ENCODE data around the gene EP400. TPM values are rescaled to one million over a fixed set of nuclear protein-coding genes. Genes with fewer than 3 reads are reported as not detected.

The EP400 gene
- polyA plus RNA-seq, 1 donor: 31.9 TPM

DNA sequence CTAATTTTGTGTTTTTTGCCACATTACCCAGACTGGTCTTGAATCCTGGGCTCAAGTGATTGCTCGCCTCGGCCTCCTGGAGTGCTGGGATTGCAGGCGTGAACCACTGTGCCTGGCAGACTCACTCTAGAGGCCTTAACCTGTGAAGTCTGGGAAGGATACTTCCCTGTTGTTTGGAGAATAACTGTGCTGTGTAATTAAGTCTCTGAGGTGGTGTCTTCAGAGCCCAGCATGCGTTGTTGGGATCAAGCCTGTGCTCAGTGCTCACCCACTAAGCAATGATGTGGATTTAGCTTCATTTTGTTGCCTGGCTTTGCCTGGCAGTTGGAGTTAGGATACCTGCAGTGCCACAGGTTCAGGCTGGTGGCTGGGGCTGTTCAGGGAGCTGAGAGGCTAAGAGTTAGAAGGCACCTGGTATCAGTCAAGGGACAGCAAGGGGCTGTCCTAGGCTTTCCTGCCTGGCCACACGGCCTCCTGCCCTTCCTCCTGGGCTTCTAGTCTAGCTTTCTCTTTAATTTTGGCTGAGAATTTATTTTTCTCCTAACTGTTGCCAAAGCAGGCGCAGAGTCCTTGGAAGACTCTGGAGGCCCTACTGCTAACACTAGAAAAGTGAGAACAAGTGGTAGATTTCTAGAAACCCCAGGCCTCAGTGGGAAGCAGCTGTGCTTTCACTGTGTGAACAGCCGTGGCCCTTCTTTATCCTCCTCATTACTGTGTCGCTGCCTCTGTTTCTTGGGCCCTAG is 38.5 kb downstream of the EP400 start:
- peaks cover 84% of the 10 kb centered on the region for H3K36me3 ChIP-seq (ENCODE audit: control insufficient read depth, insufficient read depth, low read length)
- H3K27me3 ChIP-seq (ENCODE audit: control insufficient read depth, insufficient read depth, low read length): no peaks in the 10 kb centered on the region

DNA sequence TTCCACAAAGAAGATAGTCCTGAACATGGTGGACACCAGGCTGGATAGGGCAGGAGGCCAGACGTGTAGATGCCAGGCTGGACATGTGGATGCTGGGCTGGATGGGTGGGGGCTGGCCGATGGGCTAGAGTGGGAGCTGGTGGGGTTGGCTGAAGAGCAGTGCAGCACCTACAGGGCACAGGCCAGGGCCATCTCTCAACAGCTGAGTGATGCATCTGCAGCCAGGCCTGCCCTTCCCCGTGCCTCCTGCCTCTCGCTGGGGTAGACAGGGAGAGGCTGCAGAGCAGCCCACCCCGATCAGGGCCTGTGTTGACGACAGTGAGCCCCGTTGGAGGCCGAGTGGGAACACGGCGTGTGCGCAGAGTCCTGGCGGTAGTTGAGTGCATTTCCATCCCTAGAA is 39.3 kb downstream of the EP400 start:
- H3K4me1 ChIP-seq (ENCODE audit: control insufficient read depth, insufficient read depth, low read length): no peaks in the 10 kb centered on the region
- H3K27me3 ChIP-seq (ENCODE audit: control insufficient read depth, insufficient read depth, low read length): no peaks in the 10 kb centered on the region
- no peaks in the 10 kb centered on the region for H3K9me3 ChIP-seq (ENCODE audit: control insufficient read depth, low read depth, low read length)
- no peak for DNase-seq
- peaks cover 85% of the 10 kb centered on the region for H3K36me3 ChIP-seq (ENCODE audit: control insufficient read depth, insufficient read depth, low read length)
- no CpG with 5 or more reads among the region's 12 CpGs for WGBS (ENCODE audit: insufficient coverage, low lambda C conversion rate)
- no peak overlapping the region for H3K4me3 ChIP-seq (ENCODE audit: low read length)
- no peak overlapping the region for H3K27ac ChIP-seq (ENCODE audit: low read length)

More for the DNA sequence above, 38.5 kb downstream of the EP400 start:
- Histone ChIP-seq H3K27ac (ENCODE audit: low read length) (no peak overlapping the region), H3K9me3 (ENCODE audit: control insufficient read depth, low read depth, low read length) (no peaks in the 10 kb centered on the region), H3K4me1 (ENCODE audit: control insufficient read depth, insufficient read depth, low read length) (no peaks in the 10 kb centered on the region), H3K4me3 (ENCODE audit: low read length) (no peak overlapping the region)
- DNase-seq: no peak
- WGBS (ENCODE audit: insufficient coverage, low lambda C conversion rate): no CpG with 5 or more reads among the region's 8 CpGs

DNA sequence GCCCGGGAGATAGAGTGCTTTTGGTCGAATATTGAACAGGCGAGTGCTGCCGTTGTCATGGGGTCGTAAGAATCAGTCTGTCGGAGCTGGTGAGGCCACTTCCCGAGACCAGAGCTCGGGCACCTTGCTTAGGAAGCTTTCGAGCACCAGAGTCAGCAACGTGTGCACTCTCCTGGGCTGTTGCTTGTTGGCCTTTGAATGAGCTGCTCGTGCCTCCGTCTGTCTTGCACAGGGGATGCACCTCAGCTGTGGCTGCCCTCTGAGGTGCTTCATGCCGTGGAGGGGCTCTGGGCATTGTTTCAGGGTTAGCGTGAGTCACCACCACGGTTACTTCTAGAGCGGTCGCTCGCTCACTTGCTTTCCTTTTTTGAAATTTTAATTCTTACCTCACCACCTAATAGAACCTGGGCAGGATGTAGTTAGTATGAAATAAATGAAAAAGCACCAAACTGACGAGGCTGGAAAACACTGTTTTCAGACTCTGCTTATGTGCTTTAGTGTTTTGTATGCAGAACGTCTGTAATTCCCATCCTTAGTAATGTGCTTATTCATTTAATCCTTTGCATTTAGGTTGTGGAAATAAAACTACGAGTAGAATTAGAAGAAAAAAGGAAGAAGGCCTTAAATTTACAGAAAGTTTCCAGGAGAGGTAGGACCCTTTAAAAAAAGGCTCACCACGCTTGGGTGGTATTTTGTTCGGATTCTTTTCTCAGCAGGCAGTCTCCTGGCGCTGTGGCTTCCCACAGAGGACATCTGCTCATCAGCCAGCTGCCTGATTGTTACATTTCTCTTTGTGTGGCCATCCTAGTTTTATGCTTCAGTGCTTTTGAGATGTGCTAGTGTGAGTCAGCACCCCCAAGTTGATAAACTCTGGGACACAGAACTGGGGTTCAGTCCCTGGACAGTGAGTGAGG is 40.6 kb downstream of the EP400 start:
- WGBS (ENCODE audit: insufficient coverage, low lambda C conversion rate): 80% methylated on average over 6 of the region's 24 CpGs
- no peak overlapping the region for H3K27ac ChIP-seq (ENCODE audit: low read length)
- H3K27me3 ChIP-seq (ENCODE audit: control insufficient read depth, insufficient read depth, low read length): no peaks in the 10 kb centered on the region
- no peak for DNase-seq
- H3K36me3 ChIP-seq (ENCODE audit: control insufficient read depth, insufficient read depth, low read length): peaks cover 86% of the 10 kb centered on the region
- H3K4me1 ChIP-seq (ENCODE audit: control insufficient read depth, insufficient read depth, low read length): no peaks in the 10 kb centered on the region
- H3K4me3 ChIP-seq (ENCODE audit: low read length): no peak overlapping the region
- H3K9me3 ChIP-seq (ENCODE audit: control insufficient read depth, low read depth, low read length): no peaks in the 10 kb centered on the region

DNA sequence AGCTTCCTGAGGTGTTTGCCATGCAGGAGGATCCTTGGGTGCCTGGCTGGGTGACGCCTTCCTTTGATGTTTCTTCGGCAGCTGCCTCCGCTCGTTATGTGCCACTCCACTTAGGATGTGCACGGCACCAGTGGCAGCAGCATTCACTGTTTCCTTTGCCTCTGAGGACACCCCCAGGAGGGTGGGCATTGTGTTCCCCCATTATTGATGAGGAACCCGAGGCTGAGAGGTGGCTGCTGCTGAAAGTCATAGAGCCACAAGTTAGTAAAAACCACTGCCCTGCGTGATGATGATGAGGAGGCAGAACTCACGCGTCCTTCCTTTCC is 41.2 kb downstream of the EP400 start:
- no CpG with 5 or more reads among the region's 9 CpGs for WGBS (ENCODE audit: insufficient coverage, low lambda C conversion rate)
- Histone ChIP-seq H3K27me3 (ENCODE audit: control insufficient read depth, insufficient read depth, low read length) (no peaks in the 10 kb centered on the region), H3K9me3 (ENCODE audit: control insufficient read depth, low read depth, low read length) (no peaks in the 10 kb centered on the region), H3K4me3 (ENCODE audit: low read length) (no peak overlapping the region), H3K27ac (ENCODE audit: low read length) (no peak overlapping the region), H3K36me3 (ENCODE audit: control insufficient read depth, insufficient read depth, low read length) (peaks cover 84% of the 10 kb centered on the region), H3K4me1 (ENCODE audit: control insufficient read depth, insufficient read depth, low read length) (no peaks in the 10 kb centered on the region)
- DNase-seq: no peak

DNA sequence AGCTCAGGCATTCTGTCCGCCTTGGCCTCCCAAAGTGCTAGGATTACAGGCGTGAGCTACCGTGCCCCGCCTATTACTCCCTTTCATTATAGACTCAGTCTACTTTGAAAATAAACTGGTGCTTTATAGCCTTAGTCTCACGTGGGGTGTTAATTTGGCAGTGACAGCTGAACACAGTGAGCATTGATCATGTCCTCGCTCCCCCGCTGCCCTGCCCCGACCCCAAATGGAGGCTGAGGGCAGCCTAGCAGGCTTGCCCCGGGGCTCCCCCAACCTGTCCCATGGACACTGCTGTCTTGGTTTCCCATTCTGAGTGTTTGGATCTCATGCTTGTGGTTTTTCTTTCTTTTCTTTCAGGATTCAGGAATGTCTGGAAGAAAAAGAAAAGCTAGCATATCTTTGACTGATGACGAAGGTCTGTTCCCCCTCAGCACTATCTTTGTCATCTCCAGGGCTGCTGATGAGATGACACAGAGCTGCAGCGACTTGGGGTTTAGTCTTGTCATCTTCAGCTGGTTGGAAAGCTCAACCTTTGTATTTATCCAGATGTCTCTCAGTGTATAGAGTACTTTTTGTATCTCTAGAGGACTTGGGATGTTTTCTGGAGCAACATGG is 42.2 kb downstream of the EP400 start:
- WGBS (ENCODE audit: insufficient coverage, low lambda C conversion rate): no CpG with 5 or more reads among the region's 11 CpGs
- Histone ChIP-seq H3K36me3 (ENCODE audit: control insufficient read depth, insufficient read depth, low read length) (peaks cover 75% of the 10 kb centered on the region), H3K4me1 (ENCODE audit: control insufficient read depth, insufficient read depth, low read length) (no peaks in the 10 kb centered on the region), H3K9me3 (ENCODE audit: control insufficient read depth, low read depth, low read length) (no peaks in the 10 kb centered on the region), H3K27ac (ENCODE audit: low read length) (no peak overlapping the region), H3K4me3 (ENCODE audit: low read length) (no peak overlapping the region), H3K27me3 (ENCODE audit: control insufficient read depth, insufficient read depth, low read length) (no peaks in the 10 kb centered on the region)
- DNase-seq: no peak

DNA sequence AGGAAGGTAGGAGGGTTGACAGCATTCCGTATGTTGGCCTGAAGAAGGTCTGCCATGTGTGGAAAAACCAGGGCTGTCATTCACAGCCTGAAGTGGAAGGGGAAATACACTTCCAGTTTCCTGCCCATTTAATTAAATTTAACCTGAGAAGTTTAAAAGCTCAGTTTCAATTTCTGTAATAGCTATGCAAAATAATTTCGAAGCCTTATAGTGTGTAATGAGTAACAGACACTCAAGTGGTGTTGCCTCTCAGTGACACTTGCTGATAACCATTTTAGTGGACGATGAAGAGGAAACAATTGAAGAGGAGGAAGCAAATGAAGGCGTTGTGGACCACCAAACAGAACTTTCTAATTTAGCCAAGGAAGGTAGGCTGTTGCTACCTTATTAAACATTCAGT is 44.8 kb downstream of the EP400 start:
- no peaks in the 10 kb centered on the region for H3K9me3 ChIP-seq (ENCODE audit: control insufficient read depth, low read depth, low read length)
- H3K36me3 ChIP-seq (ENCODE audit: control insufficient read depth, insufficient read depth, low read length): peaks cover 53% of the 10 kb centered on the region
- 92% methylated on average over 2 of the region's 4 CpGs for WGBS (ENCODE audit: insufficient coverage, low lambda C conversion rate)
- H3K27ac ChIP-seq (ENCODE audit: low read length): no peak overlapping the region
- H3K4me1 ChIP-seq (ENCODE audit: control insufficient read depth, insufficient read depth, low read length): no peaks in the 10 kb centered on the region
- DNase-seq: no peak
- H3K4me3 ChIP-seq (ENCODE audit: low read length): no peak overlapping the region
- no peaks in the 10 kb centered on the region for H3K27me3 ChIP-seq (ENCODE audit: control insufficient read depth, insufficient read depth, low read length)

DNA sequence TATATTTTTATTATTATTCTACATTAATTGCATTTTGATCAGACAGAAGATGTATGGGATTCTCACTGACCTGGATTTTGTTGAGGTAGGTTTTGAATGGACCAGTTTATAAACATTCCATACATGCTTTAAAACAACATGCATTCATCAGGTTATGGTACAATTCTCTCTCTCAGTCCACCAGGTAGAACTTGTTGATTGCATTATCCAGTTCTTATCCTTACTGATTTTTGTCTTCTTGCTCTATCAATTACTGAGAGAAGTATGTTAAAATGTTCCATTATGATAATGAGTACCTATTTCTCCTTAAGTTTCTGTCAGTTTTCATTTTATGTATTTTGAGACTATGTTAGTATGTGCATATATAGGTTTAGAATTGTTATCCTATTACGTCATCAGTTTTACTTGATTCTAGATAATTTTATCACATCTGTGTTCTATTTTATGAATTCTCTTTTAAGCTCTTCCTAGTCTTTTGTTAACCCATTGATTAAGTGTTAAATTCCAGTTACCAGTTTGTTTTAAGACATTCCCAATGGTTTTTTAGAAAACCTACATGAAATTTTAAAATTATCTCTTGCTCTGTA is 50.6 kb downstream of the EP400 start:
- no peaks in the 10 kb centered on the region for H3K27me3 ChIP-seq (ENCODE audit: control insufficient read depth, insufficient read depth, low read length)
- no peak for DNase-seq
- H3K9me3 ChIP-seq (ENCODE audit: control insufficient read depth, low read depth, low read length): no peaks in the 10 kb centered on the region
- 100% methylated on average over 1 of the region's 1 CpG for WGBS (ENCODE audit: insufficient coverage, low lambda C conversion rate)
- peaks cover 23% of the 10 kb centered on the region for H3K36me3 ChIP-seq (ENCODE audit: control insufficient read depth, insufficient read depth, low read length)
- no peak overlapping the region for H3K27ac ChIP-seq (ENCODE audit: low read length)
- H3K4me1 ChIP-seq (ENCODE audit: control insufficient read depth, insufficient read depth, low read length): no peaks in the 10 kb centered on the region
- no peak overlapping the region for H3K4me3 ChIP-seq (ENCODE audit: low read length)

DNA sequence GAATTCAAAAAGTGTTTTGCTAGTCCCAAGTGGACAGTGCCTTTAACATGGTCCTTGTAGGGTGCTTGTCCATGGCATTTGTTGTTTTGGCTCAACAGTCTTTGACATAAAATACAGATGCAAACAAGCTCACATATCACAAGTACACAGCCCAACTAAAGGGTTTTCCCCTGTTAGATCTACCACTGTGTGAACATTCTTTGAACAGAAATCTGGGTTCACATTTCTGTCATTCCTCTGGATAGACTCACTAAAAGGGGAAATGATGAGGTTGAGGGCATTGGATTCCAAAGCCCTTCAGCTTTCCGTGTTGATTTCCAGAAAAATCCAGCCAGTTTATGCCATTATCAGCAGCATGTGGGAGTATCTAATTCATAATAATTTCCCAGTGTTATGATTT is 54.1 kb downstream of the EP400 start:
- Histone ChIP-seq H3K4me3 (ENCODE audit: low read length) (no peak overlapping the region), H3K9me3 (ENCODE audit: control insufficient read depth, low read depth, low read length) (no peaks in the 10 kb centered on the region), H3K36me3 (ENCODE audit: control insufficient read depth, insufficient read depth, low read length) (peaks cover 47% of the 10 kb centered on the region), H3K27ac (ENCODE audit: low read length) (no peak overlapping the region), H3K4me1 (ENCODE audit: control insufficient read depth, insufficient read depth, low read length) (no peaks in the 10 kb centered on the region), H3K27me3 (ENCODE audit: control insufficient read depth, insufficient read depth, low read length) (no peaks in the 10 kb centered on the region)
- no peak for DNase-seq
- no CpG with 5 or more reads among the region's 1 CpG for WGBS (ENCODE audit: insufficient coverage, low lambda C conversion rate)

DNA sequence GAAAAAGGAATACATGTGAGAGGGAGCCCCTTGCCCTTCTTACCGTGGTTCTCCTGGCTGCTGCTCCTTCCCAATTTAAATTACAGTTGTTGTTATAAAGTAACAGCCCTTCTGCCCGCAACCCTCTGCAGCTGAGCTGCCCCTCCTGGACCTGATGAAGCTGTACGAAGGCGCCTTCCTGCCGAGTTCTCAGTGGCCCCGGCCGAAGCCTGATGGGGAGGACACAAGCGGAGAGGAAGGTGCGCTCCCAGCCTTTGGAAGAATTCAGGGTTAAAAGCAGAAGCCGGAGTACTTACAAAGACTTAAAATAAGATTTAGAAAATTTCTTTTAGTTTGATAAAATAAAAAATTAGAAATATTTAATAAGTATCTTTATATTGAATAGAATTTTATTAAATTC is 55.2 kb downstream of the EP400 start:
- Histone ChIP-seq H3K4me1 (ENCODE audit: control insufficient read depth, insufficient read depth, low read length) (no peaks in the 10 kb centered on the region), H3K27me3 (ENCODE audit: control insufficient read depth, insufficient read depth, low read length) (no peaks in the 10 kb centered on the region), H3K36me3 (ENCODE audit: control insufficient read depth, insufficient read depth, low read length) (peaks cover 51% of the 10 kb centered on the region), H3K4me3 (ENCODE audit: low read length) (no peak overlapping the region), H3K9me3 (ENCODE audit: control insufficient read depth, low read depth, low read length) (no peaks in the 10 kb centered on the region), H3K27ac (ENCODE audit: low read length) (no peak overlapping the region)
- no CpG with 5 or more reads among the region's 10 CpGs for WGBS (ENCODE audit: insufficient coverage, low lambda C conversion rate)
- DNase-seq: no peak

DNA sequence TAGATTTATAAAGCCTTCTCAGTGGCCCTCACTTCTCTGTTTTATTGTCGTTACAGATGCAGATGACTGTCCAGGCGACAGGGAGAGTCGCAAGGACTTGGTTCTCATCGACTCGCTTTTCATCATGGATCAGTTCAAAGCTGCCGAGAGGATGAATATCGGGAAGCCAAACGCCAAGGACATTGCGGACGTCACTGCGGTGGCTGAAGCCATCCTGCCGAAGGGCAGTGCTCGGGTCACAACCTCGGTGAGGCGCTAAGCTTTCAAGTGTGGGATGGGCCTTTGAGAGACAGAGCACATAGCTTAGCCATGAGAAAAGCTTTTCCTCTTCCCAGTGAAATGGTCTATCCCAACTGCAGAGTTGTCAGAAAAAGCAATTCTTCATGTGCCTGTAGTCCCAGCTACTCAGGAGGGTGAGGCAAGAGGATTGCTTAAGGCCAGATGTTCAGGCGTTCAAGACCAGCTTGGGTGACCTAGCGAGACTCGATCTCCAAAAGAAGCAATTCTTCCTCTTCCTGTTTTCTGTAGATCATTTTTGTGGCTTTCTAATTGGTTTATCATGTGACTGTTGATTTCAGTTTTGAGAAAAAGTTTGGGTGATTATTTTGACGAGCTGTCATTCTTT is 56.4 kb downstream of the EP400 start:
- Histone ChIP-seq H3K4me1 (ENCODE audit: control insufficient read depth, insufficient read depth, low read length) (no peaks in the 10 kb centered on the region), H3K4me3 (ENCODE audit: low read length) (no peak overlapping the region), H3K9me3 (ENCODE audit: control insufficient read depth, low read depth, low read length) (no peaks in the 10 kb centered on the region), H3K36me3 (ENCODE audit: control insufficient read depth, insufficient read depth, low read length) (peaks cover 53% of the 10 kb centered on the region), H3K27ac (ENCODE audit: low read length) (no peak overlapping the region), H3K27me3 (ENCODE audit: control insufficient read depth, insufficient read depth, low read length) (no peaks in the 10 kb centered on the region)
- no CpG with 5 or more reads among the region's 19 CpGs for WGBS (ENCODE audit: insufficient coverage, low lambda C conversion rate)
- DNase-seq: no peak
